Glomerular endothelial cell (primary cell): ENCODE measurements around the gene ASCL2. TPM values are rescaled to one million over a fixed set of nuclear protein-coding genes. Genes with fewer than 3 reads are reported as not detected.
A peak's percentile ranks its signal among the peaks of the same experiment; 100 is the strongest.

Experiments used
- DNase-seq: peaks from one replicate; pipeline ENCODE4 v3.0.0-alpha.2; 2011; ENCODE audit warnings: low read depth, low spot score; ENCODE audit errors: extremely low read depth
- total RNA-seq: library from RNA; depleted of rRNA; stranded (reverse); fragments of >200 nt; gene quantifications from 2 replicates; pipeline ENCODE4 v1.2.3, GENCODE V29; 2015

The ASCL2 gene
- total RNA-seq, 1 donor from 2014 or later, result not detected

GRCh38 chr11:2309251-2310072, 39.1 kb upstream of the ASCL2 start:
- no peak for DNase-seq

GRCh38 chr11:2308713-2309112, 38.3 kb upstream of the ASCL2 start:
- no peak for DNase-seq

GRCh38 chr11:2307501-2308331, 37.3 kb upstream of the ASCL2 start:
- no peak for DNase-seq

GRCh38 chr11:2306877-2307500, 36.6 kb upstream of the ASCL2 start:
- no peak for DNase-seq

- DNase-seq, result no peak
Observed at GRCh38 chr11:2306452-2306823, 36.0 kb upstream of the ASCL2 start.

- DNase-seq, result no peak
Observed at GRCh38 chr11:2305788-2306451, 35.5 kb upstream of the ASCL2 start.

GRCh38 chr11:2305140-2305778, 34.9 kb upstream of the ASCL2 start:
- peak; percentile 5 for DNase-seq

GRCh38 chr11:2304506-2305139, 34.2 kb upstream of the ASCL2 start:
- DNase-seq, result no peak

- no peak for DNase-seq
Observed at GRCh38 chr11:2303627-2304505, 33.5 kb upstream of the ASCL2 start.

GRCh38 chr11:2302896-2303626, 32.7 kb upstream of the ASCL2 start:
- no peak for DNase-seq

GRCh38 chr11:2302306-2302895, 32.0 kb upstream of the ASCL2 start:
- DNase-seq, result no peak

GRCh38 chr11:2301631-2302305, 31.4 kb upstream of the ASCL2 start, which contains the start of the genes C11orf21 and TSPAN32:
TSS of gene C11orf21 (minus strand) at chr11:2301918. CDS start at chr11:2301808, 110 bp downstream.
TSS of gene TSPAN32 (plus strand) at chr11:2302013. CDS start at chr11:2302150, 137 bp downstream.
- no peak for DNase-seq

- no peak for DNase-seq
Observed at GRCh38 chr11:2300936-2301630, 30.7 kb upstream of the ASCL2 start.

- no peak for DNase-seq
Observed at GRCh38 chr11:2300290-2300935, 30.0 kb upstream of the ASCL2 start.

GRCh38 chr11:2299773-2300172, 29.4 kb upstream of the ASCL2 start:
- DNase-seq, result no peak
